HG03066 (cell line): ENCODE measurements around the gene MAP3K8.

Experiments
- ATAC-seq: cut with Tn5 transposase; IDR thresholded peaks from one replicate; pipeline ENCODE4 v1.9.1; 2021; ENCODE audit warnings: low read depth; ENCODE audit not compliant: unreplicated experiment

MAP3K8 gene

DNA sequence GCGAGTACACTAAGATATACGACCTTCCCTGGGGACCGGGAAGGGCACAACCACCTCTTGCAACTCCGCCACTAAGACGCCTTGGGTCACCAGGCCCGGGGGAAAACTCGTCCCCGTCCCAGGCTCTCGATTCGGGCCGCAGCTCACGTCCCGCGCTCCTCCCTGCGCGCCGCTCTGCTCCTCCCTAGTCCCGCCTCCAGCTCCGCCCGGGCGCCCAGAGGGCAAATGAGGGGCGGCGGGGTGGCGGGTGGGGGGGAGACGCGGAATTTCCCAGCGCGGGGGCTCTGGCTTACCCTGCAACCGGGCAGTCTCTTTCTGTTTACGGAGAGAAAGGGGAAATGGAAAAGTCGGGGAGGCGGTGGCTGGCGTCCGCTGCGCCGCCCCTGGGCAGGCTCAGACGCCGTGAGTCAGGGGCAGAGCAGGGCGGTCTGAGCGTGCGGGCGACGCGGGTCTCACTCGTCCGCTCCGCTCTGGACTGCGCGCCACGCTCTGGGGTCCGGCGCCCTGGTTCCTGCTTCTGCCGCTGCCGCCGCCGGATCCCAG lies at the start of gene MAP3K8:
MAP3K8 (plus strand) TSS at position 455 of the 543 bp plus-strand sequence. CDS start 4,755 bp downstream, outside the sequence.
- ATAC-seq, result peak; percentile 60

DNA sequence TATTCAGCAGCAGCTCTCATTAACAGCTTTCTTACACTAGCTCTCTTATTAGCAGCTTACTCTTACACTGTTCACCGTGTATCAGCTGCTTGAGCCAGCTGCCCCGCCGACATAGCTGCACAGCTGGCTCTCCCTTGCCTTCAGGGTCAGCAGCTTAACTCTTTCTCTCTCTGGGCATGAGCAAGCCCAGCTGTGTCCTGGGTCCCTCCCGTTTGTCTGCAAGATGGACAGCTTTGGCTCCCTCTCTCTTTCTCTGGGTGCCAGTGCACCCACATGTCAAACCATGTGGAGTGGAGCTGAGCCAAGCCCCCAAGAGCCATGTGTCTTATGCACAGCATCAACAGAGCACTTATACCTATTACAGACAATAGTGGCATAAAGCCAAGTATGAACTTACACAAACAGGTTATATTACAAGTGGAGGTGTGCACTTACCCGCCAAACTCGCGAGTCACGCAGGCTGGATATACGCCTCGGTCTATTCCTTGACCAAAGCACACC lies 49.2 kb upstream of the MAP3K8 start:
- ATAC-seq, result no peak

DNA sequence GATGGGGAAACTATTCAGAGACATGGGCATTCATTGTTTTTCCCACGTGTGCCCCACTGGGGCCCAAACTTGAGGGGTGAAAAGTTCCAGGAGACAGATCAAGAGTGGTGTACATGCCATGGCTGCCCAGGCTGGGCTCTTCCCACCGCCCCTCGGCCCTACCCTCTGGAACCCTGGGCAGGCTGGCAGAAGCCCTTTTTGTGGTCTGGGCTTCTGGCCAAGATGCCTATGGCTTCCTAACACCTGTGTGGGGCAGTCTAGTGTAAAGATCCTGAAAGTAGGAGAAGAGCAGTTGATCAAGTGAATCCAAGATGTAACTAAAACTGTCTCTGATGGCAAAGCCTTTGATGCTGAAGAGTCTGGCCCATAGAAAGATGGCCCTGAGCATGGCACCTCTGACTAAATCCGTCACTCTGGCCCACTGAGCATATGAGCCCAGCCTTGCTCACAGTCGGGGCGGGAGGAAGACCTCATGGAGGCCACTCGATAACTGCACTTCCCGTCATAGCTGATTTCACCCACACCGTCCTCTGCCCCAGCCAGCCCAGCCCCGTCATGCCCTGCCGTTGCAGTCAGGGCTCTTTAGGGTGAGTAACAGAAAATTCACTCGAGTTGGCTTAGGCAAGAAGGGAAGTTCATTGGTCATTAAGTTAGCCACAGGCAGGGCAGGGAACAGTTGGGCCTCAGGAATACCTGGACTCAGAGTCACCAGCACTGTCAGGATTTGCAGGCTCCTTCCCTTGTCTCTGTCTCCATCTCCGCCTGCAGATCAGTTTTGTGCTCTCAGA lies 47.0 kb upstream of the MAP3K8 start:
- no peak for ATAC-seq

DNA sequence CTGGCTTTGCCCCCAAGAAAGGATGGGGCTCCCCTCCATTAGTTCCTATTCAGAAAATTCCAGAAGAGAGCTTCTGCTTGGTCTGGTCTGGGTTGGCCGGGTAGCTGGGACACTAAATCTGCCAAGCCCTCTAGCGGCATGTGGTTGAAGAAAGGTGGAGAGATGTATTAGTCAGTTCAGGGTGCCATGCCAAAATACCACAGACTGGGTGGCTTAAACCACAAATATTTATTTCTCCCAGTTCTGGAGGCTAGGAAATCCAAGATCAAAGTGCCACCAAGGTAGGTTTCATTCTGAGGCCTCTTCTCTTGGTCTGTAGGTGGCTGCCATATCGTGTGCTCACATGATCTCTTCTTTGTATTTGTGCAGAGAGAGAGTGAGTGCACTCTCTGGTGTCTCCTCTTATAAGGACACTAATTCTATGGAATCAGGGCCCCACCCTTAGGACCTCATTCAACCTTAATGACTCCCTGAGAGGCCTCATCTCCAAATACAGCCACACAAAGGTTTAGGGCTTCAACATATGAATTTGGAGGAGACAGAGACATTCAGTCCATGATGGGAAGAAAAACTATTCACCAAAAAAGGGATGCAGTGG lies 46.2 kb upstream of the MAP3K8 start:
- ATAC-seq, result no peak

DNA sequence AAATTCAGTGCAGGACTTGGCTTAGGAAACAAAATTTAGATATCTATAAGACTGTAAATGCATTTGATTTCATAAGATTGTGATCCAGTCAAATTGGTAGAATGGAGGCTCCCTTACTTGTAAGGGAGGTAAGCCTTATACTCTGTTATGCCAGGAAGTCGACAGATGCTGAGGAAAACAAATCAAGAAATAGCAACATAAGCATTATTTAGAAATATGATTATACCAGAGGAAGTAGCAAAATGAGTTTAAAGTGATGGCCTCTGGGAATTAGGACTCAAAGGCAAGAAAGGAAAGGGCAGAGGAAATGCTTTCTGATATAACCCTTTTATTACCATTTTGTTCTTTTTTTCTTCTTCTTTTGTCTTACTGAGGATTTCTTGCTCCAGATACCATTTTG lies 44.4 kb upstream of the MAP3K8 start:
- no peak for ATAC-seq

GRCh38 chr10:30390207-30390606 lies 43.8 kb upstream of the MAP3K8 start:
- no peak for ATAC-seq

- no peak for ATAC-seq
Measured at GRCh38 chr10:30391266-30391665, 42.7 kb upstream of the MAP3K8 start.

DNA sequence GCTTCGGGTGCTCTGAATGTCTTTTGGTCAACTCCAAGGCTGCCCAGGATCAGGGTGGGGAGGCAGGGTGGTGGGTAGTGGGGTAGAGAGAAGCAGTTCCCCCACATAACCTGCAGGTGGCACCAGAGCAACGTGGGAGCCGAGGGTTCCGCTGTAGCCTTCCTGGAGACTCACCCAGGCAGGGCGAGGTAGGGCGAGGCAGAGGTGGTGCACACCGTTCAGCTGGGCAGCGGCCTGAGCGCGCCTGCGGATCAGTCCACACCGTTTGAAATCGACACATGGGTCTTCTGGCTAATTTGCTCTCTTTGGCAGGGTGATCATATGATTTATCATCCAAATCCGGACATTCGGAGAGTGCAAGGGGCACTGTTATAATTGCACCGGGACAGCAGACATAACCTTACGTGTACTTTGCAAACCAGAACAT lies 41.4 kb upstream of the MAP3K8 start:
- ATAC-seq, result peak; percentile 79

GRCh38 chr10:30396293-30396692 lies 37.7 kb upstream of the MAP3K8 start:
- no peak for ATAC-seq

- ATAC-seq, result no peak
Measured at GRCh38 chr10:30396698-30397097, 37.3 kb upstream of the MAP3K8 start.

- ATAC-seq, result no peak
Measured at GRCh38 chr10:30398193-30398592, 35.8 kb upstream of the MAP3K8 start.

- ATAC-seq, result no peak
Measured at GRCh38 chr10:30398788-30399187, 35.2 kb upstream of the MAP3K8 start.

- ATAC-seq, result no peak
Measured at GRCh38 chr10:30403494-30403893, 30.5 kb upstream of the MAP3K8 start.

DNA sequence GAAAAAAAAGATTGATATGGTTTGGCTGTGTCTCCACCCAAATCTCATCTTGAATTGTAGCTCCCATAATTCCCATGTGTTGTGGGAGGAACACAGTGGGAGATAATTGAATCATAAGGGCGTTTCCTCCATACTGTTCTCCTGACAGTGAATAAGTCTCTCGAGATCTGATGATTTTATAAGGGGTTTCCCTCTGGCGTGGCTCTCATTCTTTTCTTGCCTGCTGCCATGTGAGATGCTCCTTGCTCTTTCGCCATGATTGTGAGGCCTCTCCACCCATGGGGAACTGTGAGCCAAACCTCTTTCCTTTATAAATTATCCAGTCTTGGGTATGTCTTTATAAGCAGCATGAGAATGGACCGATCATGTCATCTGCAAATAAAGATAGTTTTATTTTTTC lies 29.4 kb upstream of the MAP3K8 start:
- ATAC-seq, result no peak

DNA sequence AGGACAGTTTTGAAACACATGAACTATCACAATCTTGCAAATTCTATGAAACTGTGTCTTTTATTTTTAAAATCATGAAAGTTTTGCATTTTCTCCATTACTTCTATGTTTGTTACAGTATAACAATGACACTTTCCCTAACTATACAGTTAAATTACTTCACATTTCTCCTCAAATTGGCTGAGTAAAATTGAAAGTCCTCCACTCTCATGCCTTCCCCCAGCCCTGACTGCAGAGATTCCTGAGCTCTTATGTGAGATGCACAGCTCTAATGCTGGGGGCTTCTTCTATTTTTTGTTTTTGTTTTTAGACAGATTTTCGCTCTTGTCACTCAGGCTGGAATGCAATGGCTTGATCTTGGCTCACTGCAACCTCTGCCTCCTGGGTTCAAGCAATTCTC lies 22.7 kb upstream of the MAP3K8 start:
- no peak for ATAC-seq

DNA sequence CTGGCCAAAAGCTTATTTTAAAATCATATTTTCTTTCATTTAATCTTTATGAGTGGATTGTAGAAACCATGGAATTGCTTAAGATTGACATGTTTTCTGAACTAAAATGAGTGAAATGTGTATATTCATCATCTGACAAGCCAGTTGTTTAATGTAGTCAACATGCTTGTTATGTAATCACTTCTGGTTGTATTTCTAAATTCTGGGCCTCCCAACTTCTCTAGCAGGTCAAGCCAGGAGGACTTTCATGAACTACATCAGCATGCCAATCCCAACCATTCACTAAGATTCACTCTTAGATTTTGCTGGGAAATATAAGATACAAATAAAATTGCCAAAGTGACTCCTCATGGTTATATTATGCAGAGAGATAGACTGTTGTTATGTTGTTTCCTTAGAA lies 21.1 kb upstream of the MAP3K8 start:
- ATAC-seq, result no peak

GRCh38 chr10:30413996-30414576 lies 19.9 kb upstream of the MAP3K8 start:
- peak; percentile 47 for ATAC-seq

DNA sequence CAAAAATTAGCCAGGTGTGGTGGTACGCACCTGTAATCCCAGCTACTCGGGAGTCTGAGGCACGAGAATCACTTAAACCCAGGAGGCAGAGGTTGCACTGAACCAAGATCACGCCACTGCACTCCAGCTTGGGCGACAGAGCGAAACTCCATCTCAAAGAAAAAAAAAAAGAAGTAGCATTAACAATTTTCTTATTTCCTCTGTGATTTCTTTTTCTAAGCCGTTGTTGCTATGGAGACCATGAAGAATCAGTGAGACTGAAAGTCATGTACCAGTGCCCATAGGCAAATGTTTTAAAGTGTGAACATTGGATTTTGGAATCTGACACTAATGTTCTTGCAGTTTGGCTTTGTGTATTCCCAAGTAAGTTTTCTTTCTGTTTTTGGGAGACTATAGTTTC lies 18.4 kb upstream of the MAP3K8 start:
- no peak for ATAC-seq

- no peak for ATAC-seq
Measured at GRCh38 chr10:30417301-30417700, 16.7 kb upstream of the MAP3K8 start.

DNA sequence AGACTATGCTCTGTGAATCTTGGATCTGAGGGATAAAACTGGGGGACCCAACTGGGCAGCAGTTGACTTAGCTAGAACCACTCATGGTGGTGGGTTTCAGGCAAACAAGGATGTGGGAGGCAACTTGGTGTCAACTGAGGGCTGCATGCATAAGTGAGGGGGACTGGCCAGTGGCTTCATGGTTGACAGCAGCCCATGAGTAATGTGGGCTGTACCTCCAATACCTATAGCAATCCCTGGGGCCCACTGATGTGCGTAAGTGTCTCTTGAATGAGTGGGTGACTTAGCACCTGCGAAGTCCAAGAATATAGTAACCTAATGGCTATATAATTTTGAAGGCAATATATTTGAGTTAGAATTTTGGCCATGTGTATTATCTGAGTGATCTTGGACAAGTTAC lies 13.7 kb upstream of the MAP3K8 start:
- ATAC-seq, result peak; percentile 71

GRCh38 chr10:30420766-30421165 lies 13.2 kb upstream of the MAP3K8 start:
- ATAC-seq, result peak; percentile 6
